ENCODE data around the gene CBX6.

Gene CBX6

GRCh38 chr22:38873469-38874411 is 1.7 kb upstream of the CBX6 start:
- no peak for DNase-seq (ENCODE audit: low read depth)

DNA sequence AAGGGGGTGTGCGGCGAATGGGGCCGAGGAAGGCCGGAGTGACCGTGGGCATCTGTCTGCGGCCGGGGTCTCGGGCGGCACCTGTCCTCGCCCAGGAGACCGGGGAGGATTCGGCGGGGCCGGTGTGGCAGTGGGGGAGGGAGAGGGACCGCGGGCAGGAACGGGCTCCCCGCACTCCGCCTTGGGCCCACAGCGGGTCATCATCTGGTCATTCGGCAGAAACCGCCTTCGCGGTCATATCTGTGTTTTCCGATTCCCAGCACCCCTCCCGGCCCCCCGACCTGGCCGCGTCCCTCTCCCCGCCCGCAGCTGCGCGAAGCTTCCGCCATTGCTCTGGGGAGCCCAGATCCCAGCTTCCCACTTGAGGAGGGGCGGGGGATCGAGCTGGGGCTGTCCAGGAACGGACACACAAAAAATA is 824 bp upstream of the CBX6 start:
- DNase-seq (ENCODE audit: low read depth), result no peak

GRCh38 chr22:38871360-38872171 is 450 bp downstream of the CBX6 start:
- DNase-seq (ENCODE audit: low read depth), result no peak

GRCh38 chr22:38870791-38871359 is 1.1 kb downstream of the CBX6 start:
- no peak for DNase-seq (ENCODE audit: low read depth)

DNA sequence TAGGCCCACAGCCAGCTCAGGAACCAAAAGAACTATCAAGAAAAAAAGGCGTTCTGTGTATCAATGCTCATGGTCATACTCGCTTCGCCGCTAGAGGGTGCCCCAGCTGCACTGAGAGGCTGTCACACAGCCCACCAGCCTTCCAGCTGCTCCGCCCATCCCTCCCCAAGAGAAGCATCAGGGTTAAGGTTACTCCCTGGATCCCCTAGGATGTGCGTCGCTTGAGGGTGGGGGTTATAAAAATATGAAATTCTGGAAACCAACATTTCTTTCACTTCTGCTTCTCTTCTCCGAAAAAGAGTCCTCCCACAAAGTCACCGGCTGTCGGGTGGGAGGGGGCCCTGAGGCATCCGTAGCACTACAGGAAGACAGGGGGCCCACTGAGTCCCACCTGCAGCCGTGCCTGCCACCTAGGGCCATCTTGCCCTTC is 1.7 kb downstream of the CBX6 start:
- peak; percentile 59 for DNase-seq (ENCODE audit: low read depth)

GRCh38 chr22:38869663-38870062 is 2.4 kb downstream of the CBX6 start:
- no peak for DNase-seq (ENCODE audit: low read depth)

DNA sequence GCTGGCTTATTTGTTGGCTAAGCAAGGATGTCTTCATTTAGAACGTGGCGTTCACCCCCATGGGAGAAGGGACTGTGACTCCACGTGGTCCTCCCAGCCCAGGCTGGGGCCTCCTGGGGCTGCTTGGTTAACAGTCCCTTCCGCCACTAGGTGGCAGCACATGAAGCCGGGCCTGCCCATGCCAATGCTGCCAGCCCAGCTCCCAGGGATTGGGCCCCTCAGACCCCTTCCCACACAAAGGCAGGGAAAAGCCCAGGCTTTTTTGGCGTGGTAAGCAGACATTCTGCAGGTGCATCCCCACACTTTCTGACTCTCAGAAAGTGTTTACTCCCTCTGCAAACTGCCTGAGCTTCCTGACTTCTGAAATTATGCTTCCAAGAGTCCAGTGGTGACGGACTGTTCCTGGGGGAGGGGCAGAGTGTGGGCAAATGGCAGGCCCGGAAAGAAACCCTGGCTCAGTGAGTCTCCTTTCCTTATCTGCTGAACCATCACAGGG is 3.1 kb downstream of the CBX6 start:
- DNase-seq (ENCODE audit: low read depth), result peak; percentile 40

DNA sequence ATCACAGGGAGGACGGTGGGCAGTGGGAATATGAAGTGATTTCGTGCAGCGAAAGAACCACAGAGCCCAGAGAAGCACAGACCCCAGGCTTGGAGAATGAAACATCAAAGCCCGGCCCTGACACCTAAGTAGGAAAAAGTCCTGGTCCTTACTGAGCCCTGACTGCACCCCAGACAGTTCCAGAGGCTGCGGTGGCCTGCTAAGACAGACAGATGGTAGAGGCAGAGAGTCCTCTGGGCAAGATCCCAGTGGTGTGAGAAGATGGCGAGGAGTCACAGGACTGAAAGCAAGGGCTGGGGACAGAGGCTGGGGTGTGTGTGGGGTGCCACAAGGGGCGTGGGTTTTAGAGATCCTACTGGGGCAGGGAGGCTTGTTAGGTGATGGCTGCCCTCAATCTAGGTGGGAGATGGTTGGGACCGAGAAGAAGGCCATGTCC is 3.7 kb downstream of the CBX6 start:
- DNase-seq (ENCODE audit: low read depth), result no peak

DNA sequence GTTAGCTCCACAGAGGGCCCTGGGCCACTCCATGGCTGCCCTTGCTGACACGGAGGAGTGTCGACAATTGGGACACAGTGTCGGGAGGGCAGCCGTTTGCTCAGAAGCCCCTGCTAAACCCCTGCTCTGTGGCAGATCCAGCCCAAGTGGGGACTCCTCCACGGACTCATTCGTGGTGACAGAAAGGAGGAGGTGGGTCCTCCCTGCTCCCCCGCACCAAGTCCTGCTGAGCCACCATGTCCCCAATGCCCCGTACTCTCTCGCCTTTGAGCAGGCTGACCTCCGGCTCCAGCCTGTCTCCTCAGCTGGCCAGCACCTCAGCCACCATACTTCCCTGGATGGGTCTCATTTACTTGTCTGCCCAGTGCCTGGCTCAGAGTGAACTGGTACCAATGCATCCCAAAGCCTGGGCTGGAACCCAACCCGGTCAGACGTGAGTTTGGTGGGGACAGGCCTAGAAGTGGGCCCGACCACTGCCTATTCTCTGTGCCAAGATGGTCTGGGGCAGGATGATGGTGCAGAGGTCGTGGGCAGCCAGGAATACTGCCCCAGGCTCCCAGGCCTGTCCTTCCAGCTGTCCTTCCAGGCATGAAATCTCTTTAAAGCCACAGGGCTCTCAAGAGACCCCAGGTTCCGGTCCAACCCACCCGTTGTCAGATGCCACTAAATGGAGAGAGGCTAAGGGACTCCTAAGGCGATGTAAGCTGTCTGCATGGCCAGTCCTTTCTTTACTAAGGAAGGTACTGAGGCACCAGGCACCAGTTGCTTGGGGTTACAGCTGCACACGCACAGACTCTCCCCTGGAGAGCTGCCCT is 4.3 kb downstream of the CBX6 start:
- no peak for DNase-seq (ENCODE audit: low read depth)

DNA sequence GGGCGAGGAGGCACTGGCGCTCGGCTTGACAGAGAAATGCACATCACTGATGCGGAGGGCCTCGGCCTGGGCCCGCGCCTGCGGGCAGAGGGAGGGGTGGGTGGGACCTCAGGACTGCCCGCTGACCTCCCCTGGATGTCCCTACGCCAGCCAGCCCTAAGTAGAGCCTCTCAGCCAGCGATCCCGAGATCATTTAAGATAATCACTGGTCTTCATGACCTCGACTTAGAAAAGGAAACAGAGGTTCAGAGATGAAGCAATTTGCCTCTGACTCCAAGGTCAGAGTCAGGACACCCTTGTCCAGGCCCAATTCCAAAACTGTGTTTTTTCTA is 4.9 kb downstream of the CBX6 start:
- no peak for DNase-seq (ENCODE audit: low read depth)

- no peak for DNase-seq (ENCODE audit: low read depth)
These were observed 5.5 kb downstream of the CBX6 start for GRCh38 chr22:38866399-38867123.

GRCh38 chr22:38866024-38866398 is 6.0 kb downstream of the CBX6 start:
- no peak for DNase-seq (ENCODE audit: low read depth)

GRCh38 chr22:38865201-38866023 is 6.6 kb downstream of the CBX6 start:
- no peak for DNase-seq (ENCODE audit: low read depth)

- DNase-seq (ENCODE audit: low read depth), result no peak
These were observed 7.4 kb downstream of the CBX6 start for GRCh38 chr22:38864361-38865191.

DNA sequence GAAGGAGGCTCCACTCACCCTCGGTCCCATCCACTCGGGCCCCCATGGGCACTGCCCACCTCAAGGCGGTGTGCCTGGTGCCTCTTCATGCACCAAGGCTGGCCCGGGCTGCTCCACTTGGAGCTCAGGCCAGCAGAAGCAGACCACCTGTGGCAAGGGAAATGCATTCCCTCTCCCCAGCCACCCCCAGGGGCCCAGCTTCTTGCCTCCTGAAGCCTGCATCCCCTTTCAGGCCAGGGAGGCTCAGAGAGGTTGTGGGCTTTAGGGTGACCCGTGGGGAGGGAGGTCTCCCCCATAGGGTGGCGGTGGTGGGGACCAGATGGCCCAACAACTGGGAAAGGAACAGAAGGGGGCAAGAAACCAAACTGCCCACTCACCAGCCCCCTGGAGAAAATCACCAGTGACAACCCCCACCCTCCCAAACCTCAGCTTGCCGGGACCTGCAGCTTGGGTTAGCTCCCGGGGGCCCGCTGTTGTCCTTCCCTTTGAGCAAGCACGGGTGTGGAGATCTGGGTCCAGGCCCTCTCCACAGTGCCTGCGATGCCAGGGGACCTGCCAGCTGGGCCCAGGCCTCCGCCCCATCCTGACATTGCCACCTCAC is 8.4 kb downstream of the CBX6 start:
- DNase-seq (ENCODE audit: low read depth), result no peak

DNA sequence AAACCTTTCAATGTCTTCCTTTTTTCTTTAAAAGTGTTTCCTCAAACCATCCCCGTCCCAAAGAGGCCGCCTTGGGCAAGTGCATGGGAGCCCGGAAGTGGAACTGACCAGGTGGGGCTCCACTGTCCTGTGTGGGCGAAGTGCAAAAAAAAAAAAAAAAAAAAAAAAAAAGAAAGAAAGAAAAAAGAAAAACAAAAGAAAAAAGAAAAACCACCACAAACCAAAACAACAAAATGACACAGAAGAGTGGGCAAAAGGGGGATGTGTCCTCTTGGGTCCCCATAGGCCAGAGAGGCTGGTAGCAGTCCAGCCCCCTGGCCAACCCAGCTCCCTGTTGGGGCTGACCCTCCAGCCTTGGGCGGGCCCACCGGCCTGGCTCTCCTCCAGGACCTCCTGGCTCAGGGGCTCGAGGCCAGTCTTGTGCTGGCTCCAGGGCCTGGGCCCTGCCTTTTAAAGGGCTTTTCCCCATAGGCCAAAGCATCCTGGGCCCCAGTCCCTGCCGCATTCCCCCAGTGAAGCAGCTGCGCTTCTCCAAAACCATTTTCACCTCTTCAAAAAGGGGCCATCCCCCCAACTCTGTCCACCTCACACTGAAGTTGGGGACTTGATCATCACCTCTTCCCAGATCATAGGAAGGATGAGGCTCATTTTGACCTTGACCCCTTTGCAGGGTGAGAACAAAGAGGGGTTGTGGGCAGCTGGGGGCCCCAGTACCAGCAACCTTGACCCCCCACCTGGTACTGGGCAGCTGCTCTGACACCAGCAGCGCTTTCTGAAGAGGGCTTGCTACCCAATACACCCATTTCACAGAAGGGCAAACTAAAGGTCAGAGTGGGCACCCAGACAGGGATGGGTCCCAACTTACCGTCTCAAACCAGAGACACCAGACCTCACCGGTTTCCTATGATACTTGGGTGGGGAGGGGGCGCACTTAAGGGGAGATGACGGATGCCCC is 9.4 kb downstream of the CBX6 start:
- DNase-seq (ENCODE audit: low read depth), result no peak

GRCh38 chr22:38861927-38862326 is 10.1 kb downstream of the CBX6 start:
- DNase-seq (ENCODE audit: low read depth), result no peak
